ENCODE measurements around the gene SLC1A7.
A peak's percentile ranks its signal among the peaks of the same experiment; 100 is the strongest.

Gene SLC1A7

GRCh38 chr1:53174971-53175913 is 32.8 kb upstream of the SLC1A7 start:
- DNase-seq (ENCODE audit: extremely low spot score): no peak
- CTCF ChIA-PET: interaction anchor here (1.3 to 2.1 kb wide), 2 partner anchors 9 to 11 kb away, joined by 4 to 6 read pairs; no protein-coding TSS in a partner anchor
- POLR2A ChIA-PET: no interaction called here
- TF ChIP-seq CTCF (IDR thresholded peaks at IDR 0.05; ENCODE audit: control extremely low read depth, extremely low read depth, low read depth, missing control alignments): no peak

- peak; percentile 59 for DNase-seq (ENCODE audit: extremely low spot score)
- POLR2A ChIA-PET: no interaction called here
- CTCF ChIA-PET: interaction anchor here (1.2 to 3.5 kb wide), 2 partner anchors 10 to 13 kb away, joined by 5 to 17 read pairs; no protein-coding TSS in a partner anchor
- TF ChIP-seq CTCF (IDR thresholded peaks at IDR 0.05; ENCODE audit: control extremely low read depth, extremely low read depth, low read depth, missing control alignments): no peak
Measured at GRCh38 chr1:53172426-53173128, 30.1 kb upstream of the SLC1A7 start.

GRCh38 chr1:53166912-53167311 is 24.5 kb upstream of the SLC1A7 start:
- ChIA-PET CTCF (interaction anchor here (1.3 to 2.5 kb wide), 3 partner anchors 10 to 15 kb away, joined by 3 to 9 read pairs (median 6); no protein-coding TSS in a partner anchor), POLR2A (no interaction called here)
- DNase-seq (ENCODE audit: extremely low spot score): no peak
- no peak for TF ChIP-seq CTCF (IDR thresholded peaks at IDR 0.05; ENCODE audit: control extremely low read depth, extremely low read depth, low read depth, missing control alignments)

GRCh38 chr1:53166366-53166765 is 23.9 kb upstream of the SLC1A7 start:
- no peak for DNase-seq (ENCODE audit: extremely low spot score)
- no peak for TF ChIP-seq CTCF (IDR thresholded peaks at IDR 0.05; ENCODE audit: control extremely low read depth, extremely low read depth, low read depth, missing control alignments)
- POLR2A ChIA-PET: no interaction called here
- CTCF ChIA-PET: interaction anchor here (1.3 to 2.5 kb wide), 3 partner anchors 10 to 16 kb away, joined by 3 to 9 read pairs (median 6); no protein-coding TSS in a partner anchor

- no peak for TF ChIP-seq CTCF (IDR thresholded peaks at IDR 0.05; ENCODE audit: control extremely low read depth, extremely low read depth, low read depth, missing control alignments)
- ChIA-PET CTCF (interaction anchor here (1.3 to 2.5 kb wide), 4 partner anchors 11 to 17 kb away, joined by 3 to 9 read pairs (median 4); no protein-coding TSS in a partner anchor), POLR2A (no interaction called here)
- no peak for DNase-seq (ENCODE audit: extremely low spot score)
Measured at GRCh38 chr1:53165408-53165961, 23.0 kb upstream of the SLC1A7 start.

- CTCF ChIA-PET: interaction anchor here (1.5 kb wide), 1 partner anchor 10 kb away, joined by 3 read pairs; no protein-coding TSS in a partner anchor
Measured at GRCh38 chr1:53163291-53163768, 20.9 kb upstream of the SLC1A7 start.

More at GRCh38 chr1:53163291-53163768, 20.9 kb upstream of the SLC1A7 start:
- DNase-seq (ENCODE audit: extremely low spot score): no peak
- POLR2A ChIA-PET: no interaction called here
- TF ChIP-seq CTCF (IDR thresholded peaks at IDR 0.05; ENCODE audit: control extremely low read depth, extremely low read depth, low read depth, missing control alignments): no peak
